NOMO-1 (cell line): ENCODE data around the gene NEUROG2.

Source experiments
- DNase-seq, 2 experiments: peaks; one replicate each; lab custom pipeline; 2025; ENCODE audit not compliant: unreplicated experiment in 2 of 2; lab: John Stamatoyannopoulos, UW

NEUROG2 gene

DNA sequence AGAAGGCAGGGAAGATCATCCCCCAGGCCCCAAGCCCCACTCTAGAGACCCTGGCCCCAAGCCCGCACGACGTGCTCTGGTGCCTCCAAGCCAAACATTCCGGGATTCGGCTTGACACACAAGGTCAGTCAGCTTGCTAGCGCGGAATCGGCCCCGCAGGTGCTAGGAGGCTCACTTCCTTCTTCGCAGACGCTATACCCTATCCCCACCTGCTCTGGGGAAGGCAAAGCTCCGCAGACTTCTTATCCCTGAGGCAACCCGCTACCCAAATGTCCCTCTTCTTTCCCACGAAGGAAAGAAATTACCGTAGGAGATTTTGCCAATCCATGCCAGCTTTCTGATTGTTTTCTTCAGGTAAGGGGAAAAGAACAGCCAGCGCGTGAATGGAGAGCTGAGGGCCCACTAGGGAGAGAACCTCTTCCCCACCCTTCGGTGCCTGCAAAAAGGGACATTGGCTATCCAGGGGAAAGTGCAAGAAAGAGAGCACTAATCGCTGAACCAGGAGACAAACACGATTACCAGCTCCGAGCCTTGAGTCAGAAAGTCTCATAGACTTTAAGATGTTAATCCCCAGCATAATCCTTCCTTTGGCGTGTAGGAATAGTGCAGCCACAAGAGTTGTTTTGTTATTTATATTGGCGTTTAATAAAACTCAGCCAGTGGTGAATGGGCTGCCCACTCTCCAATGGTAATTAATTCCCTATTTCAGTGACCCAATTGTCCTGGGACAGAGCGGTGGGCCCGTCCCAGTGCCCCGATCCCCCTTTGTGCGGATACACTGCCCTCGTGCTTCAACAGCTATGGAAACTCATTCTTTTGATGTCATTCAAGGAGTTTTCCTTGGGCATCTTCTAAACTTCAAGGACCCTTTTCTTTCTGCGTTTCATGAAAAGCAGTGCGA is 5.4 kb upstream of the NEUROG2 start:
- no peak for DNase-seq

DNA sequence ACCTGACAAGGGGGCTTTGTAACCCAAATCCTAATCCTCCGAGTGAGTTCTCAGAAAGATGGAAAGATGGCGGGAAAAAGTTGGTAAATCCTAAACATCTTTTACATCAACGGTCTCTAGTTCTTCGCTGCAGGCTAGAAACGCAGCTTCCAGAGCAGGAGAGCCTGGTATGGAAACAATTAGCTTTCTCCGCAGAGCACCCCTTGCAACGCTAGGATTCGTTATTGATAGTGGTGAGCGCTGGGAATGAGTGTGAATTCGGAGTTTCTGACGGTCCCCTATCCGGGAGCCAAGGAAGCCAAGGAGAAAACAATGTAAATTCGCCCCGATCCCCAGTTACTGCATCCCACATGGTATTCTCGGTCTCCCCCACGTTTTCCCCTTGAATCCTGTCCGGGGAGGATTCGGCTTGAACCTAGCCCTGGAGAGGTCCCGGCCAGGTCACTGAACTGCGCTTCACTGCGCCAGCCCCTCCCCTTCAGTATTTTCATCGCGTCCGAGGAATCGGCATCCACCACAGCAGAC is 4.7 kb upstream of the NEUROG2 start:
- DNase-seq = no peak

DNA sequence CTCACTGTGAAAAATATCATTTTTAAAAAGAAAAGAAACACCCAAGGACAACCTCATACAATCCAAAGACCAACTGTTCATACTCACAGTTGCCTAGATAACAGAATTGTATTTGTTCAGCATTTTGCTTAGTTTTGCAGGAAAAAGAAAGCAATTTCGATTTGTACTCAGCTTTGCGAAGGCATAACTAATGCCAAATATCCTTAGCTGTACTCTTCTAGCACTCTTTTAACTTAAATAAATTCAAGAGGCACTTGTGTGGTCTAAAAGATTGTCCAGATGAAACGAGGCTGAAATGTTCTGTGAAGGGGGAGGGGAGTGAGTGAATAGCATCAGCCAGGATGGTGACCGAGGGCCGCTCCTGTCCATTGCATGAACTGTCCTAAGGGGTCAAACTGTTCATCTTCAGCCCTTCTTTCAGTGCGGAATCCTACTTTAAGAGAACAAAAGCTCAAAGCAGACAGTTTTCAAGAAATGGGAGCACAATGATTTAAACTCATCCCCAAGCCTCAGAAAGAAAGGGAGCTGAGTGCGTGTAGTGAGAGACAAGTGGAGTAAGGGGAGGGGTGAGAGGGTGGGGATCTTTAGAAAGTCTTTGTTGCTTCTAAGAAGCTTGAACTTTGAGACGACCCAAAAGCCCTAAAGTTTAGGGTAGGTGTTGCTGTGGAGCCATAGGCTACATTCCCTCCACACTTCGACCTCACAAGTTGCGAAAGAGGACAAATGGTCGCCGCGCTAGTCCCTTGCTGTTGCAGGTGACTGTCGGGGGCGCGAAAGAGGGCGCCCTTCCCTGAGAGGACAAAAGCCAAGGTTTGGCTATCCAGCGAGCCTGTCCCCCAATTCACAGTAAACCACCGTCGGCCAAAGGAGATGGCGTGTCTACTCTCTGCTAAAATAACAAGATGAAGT is 4.0 kb upstream of the NEUROG2 start:
- DNase-seq = no peak

DNA sequence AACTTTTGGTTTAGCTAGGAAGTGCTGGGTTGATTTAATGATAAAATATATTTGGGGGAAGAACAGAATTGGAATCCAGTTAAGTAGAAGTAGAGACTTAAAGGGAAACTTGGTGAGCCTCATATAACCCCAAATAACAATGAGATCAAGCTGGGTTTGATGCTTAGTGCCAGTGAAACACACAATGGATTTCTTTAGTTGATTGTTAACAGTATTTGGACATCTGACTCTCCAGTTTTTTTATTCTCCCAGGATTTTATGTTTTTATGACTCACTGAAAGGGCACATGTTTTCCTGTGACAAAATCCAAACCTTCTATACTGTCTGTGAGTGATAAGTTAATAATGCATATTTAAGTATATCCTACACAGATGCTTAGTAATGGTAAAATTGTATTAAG is 2.7 kb upstream of the NEUROG2 start:
- no peak for DNase-seq

DNA sequence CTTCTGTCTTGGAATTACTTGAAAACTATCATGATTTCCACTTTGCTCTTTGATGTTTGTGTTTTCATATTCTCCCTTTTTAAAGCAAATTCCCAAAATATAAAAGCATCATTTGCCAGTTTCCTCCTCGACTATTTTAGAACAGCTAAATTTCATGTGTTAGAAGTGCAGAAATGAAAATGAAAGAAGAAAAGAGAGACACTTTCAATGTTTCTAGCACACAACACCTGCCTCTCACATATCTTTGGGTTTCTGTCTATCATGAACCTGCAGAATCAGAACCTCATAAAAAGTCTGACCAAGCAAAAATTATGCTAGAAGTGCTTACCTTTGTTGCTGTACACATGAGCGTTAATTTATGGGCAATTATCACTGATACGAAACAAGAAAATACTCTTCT is 1.9 kb upstream of the NEUROG2 start:
- no peak for DNase-seq

DNA sequence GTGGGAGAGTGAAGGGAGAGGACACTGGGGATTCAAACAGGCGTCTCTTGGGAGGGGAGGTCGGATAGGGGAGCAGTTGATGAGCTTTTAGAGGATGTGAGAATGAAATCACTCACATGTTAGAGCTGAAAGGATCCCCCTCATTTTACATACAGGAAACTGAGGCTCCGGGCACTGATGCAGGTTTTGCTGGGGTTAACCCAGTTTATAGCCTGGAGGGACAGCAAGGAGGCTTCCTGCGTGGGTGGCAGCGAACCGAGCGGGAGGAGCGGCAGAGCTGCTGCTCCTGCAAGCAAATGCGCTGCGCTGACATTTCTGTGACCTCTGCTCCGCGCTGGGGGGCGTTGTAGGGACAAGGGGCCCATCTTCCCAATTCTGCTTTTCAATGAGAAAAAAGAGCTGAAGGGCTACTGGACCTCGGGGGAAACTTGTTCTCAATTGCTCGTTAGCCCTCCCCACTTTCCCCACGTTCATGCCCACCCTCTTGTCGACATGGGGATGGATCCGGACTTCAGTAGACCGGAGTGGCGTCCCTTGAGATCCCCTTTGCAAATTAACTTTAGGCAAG is 1.2 kb upstream of the NEUROG2 start:
- no peak for DNase-seq

DNA sequence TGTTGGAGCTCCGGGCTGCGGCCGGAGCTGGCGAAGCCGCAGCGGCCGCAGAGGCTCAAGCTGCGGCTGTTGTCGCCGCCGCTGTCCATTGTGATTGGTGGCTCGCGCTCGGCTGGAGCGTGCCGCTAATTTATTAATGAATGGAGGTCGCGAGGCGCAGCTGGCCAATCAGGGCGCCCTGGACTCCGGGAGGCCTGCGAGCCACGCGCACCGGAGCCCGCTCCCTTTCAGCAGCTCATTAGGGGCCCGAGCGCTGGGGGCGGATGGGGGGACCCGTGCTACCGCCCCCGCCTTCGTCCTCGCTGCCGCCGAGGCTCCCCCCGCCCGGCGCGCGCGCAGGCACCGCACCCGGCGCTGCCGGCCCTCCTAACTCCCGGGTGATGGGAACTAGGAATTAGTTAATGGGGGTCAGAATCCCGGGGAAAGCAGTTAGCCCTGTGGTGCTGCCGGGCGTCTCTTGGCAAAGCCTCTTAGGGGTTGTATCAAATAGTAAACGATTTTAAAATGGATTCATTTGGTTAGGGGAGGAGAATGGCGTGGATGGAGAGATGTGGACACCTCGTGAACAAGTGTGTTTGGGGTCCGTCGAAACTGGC is 589 bp upstream of the NEUROG2 start:
- no peak for DNase-seq

DNA sequence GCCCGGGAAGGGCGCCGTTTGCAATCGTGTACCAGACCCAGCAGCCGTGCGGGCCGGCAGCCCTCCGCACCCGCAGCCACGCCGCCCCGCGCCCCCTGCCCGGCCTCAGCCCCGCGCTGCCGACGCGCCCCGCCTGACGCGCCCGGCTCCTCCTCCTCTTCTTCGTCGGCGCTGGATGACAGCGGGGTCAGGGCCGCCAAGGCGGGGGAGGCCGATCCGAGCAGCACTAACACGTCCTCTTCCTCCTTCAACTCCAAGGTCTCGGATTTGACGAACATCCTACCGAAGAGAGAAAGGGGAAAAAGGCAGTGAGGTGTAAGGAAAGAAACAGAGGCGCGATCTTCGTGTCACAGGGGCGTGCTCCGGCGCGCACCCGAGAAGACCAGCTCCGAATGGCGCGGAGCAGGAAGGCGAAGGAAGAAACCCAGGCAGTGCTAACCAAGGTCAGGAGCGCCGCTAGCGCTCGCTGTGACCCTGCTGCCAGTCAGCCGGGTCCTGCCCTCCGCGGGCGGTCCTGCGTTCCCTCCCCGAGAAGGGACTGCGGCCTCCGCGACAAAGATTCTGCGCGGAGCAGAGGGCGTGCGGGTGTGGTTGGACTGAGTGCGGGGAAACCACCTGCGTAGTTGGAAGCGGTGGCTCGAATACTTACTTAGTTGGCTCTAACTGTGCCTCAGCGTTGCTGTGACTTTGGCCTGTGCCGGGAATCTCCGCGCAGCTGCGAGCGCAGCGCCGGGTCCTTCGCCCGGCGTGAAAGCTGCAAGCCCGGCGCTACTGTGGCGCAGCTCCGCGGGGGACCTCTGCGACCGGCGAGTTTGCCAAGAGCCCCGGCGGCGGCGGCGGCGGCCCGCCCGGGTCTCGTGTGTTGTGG is 548 bp downstream of the NEUROG2 start:
- DNase-seq = peak; percentile 21 to 32

DNA sequence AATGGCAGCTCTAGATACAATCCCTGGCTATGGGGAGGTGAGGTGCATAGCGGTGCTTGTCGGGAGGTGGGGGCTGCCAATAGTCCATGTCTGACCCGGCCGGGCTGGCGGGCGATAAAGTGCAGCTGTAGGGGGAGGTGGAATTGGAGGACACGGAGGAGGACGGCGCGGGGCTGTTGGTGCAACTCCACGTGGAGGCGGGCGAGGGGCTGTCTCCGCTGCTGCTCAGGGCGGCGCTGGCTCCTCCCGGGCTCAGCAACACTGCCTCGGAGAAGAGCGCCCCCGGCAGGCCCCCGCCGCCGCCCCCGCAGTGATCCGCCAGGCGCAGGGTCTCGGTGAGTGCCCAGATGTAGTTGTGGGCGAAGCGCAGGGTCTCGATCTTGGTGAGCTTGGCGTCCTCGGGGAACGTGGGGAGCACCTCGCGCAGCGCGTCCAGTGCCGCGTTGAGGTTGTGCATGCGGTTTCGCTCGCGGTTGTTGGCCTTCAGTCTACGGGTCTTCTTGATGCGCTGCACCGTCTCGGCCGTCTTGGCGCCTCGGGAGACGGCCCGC is 1.3 kb downstream of the NEUROG2 start:
- DNase-seq = no peak

DNA sequence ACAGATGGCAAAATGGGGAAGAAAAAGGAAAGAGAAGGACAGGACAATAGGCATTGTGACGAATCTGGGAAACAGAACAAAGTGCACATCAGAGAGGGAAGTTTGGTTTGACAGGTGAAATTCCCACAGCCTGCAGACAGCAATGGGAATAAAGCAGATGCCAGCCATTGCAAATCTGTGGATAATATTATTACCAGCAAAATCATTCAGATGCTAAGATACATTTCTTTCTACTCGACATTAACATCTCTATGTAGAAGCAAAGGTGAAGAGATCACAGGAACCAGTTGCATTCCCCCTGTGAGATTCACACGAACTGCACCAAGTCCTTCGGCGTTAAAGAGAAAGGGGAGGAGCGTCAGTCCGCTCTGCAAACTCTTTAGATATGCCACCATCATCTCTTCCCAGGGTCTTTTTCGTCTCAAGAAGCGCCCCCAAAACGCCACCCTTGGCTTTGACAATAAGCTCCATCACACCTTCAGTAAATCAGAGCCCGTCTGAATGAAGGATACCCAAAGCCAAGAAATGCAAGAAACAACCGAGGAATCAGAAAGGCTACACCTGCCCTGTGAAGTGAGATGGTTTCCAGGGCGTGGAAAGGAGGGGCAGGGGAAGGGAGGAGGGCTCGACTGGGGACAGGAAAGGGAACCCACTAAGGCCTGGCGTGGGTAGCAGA is 1.9 kb downstream of the NEUROG2 start:
- no peak for DNase-seq

DNA sequence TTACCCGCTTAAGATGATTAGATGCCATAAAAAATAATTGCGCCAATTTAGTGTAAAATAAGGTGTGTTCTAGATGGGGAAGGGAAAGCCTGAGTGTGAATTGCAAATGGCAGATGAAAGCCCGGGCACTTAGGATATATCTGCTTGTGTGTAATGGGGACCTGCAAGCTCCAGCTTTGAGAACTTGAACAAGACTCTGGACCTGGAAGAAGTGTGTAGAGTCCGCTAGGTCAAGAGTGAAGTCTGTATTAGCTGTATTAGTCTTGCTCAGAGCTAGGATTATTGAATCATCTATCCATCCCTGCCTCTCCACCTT is 4.2 kb downstream of the NEUROG2 start:
- DNase-seq = no peak

DNA sequence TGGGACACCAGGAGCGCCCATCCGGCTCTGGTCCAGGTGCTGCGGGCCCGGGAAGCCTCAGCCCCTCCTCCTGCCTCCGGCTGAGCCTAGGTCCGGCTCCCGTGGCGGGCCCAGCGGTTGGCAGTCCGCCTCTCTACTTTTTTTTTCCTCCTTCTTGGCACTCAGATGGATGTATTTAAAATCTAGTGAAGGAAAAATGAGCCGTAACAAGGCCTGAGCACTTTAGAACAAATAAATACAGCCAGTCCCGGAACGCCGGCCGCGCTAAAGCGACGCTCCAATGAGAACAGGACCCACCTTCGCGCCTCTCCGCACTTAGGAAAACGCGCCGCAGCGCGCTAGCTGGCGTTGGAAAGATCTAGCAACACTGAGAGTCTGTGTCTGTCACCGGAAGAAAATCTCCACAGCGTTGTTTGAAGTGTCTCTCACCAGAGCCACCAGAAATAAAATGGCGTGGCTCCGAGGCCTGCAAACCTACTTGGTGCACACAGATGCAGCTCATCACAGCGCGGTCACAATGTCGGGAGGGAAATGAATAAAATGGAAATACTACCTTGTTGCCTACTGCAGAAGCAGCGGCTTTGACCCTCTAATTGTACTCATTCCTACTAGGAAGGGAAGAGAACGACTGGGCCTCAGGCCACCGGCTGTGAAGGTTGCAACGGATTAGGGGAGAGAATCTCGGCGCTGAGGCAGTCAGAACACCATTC is 4.7 kb downstream of the NEUROG2 start:
- DNase-seq = no peak

DNA sequence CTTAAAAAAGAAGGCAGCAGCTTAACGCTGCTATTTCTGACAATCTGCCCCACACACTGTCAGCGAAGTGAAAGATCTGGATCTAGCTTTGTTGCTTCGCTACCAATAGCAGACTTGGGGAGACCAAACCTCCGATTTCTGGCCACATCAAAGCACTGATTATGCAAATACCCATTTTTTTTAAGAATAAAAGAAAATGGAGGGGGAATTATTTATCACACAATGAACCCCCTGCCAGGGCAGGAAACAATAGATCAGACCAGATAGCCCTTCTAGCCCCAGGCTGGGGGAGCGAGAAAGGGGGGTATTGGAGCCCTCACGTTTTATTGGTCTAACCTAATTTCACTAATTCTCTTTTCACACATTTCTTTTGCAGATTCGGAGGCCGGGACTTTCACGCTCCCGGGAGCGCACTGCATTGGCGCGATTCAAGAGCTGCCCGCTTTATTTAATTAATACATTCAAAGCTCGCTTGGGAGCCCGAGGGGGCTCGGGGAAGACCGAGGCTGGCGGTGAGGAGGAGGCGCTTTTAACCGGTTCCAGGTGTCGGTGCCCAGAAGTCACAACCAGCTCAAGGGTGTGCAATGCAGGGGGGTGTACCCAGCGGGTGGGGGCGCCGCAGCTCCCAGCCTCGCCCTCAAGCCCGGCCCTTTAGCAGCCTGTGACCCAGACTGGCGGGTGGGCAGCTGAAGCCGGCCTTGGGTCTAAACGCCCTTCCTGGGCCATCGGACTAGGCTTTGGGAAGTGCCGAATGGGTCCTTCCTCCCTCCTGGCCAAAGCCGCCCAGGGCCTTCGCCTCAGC is 5.5 kb downstream of the NEUROG2 start:
- no peak for DNase-seq

DNA sequence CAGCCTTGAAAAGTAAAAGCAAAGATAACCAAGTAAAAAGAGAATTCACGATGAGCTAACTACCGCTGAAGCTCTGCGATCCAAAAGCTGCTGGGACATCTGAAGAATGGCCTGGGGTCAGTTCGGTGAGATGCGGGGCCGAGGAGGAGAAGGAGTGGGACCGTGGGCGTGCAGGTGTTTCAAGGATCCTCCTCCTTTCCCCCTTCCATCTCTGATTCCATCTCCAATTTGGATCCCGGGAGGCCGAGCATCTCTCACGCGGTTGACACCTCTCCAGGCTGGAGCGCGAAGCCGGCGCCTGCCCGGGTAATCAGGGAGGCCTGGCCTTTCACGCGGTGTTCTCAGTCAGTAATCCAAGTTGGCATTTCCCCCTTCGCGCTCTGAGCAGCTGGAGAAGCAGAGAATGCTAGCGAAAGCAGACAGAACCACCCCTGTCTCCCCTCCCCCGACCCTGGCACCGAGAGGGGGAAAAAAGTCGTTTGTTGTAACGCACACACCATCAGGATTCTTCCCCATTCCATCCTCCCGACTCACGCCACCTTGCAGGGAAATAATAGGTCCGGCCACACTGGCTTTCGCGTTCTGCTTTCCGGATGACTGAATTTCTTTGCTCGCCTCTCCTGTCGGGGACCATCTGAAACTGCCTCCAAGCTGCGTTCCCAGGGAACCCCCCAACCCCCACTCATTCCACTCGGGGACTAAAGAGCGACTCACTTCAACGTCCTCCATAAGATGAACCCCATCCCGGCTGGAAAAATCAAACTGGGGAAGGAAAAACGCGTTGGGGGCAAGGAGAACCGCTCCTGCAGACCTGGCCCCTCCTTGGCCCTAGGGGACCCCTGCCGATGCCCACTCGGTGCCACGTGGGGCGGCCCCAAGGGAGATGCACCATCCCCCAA is 6.5 kb downstream of the NEUROG2 start:
- DNase-seq = no peak

DNA sequence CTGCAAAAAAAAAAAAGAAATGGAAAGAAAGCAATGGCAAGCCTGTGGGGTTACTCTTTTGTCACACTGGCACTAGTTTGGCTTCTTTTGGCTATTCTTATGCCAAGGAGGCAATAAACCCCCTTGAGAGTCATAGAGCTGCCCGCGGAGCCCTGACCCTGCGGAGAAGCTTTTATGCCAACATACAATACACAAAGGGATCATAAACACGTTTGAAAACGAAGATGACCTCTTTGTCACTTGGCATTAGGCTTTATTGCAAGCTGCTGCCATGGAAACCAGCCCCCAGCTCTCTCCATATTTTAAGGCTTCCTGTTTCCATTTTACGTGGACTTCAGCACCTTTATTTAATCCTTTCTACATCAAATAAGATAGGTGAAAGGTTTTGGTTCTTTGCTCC is 7.6 kb downstream of the NEUROG2 start:
- no peak for DNase-seq

DNA sequence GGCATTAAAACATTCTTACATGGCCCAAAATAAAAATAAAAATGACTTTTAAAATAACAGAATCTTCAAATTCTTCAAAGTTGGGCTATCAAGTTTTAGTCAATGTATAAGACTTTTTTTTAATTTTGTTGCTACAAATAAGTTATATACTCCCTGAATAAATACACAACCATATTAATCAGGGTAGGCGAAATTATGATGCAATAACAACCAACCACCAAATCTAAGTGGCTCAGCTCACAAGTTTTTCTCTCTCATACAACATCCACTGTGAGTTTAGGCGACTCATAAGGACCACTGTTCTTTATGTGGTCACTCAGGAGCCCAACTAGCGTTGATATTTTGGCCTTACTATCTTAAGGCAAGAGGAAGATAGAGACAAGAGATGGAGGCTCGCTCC is 11.2 kb downstream of the NEUROG2 start:
- DNase-seq = no peak

DNA sequence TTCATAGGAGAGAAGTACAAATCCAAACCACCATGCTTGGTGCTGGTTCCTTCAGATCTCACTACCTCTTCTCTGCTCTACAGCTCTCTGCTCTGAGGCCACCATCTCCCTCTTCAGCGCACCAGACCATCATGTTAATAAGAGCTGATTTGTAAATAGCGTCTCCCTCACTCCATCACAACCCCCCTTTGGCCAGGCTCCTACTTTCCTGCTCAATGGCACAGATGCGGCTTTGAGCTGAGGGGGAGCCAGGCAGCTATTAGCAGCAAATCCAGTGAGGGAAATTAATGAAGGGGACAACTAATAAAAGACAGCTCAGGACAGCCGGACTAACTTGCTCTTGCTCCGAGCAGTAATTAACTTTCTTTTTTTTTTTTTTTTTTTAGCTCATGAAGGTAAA is 13.1 kb downstream of the NEUROG2 start:
- DNase-seq = no peak
